ENCODE measurements around the gene SRSF10. TPM values are rescaled to one million over a fixed set of nuclear protein-coding genes. Genes with fewer than 3 reads are reported as not detected.

The SRSF10 gene
- total RNA-seq, 2 donors from 2014 or later: 94.3 to 94.9 TPM

GRCh38 chr1:23915466-23915865 is 64.7 kb downstream of the SRSF10 start:
- TF ChIP-seq POLR2A (IDR thresholded peaks at IDR 0.05) (no peak), CTCF (IDR thresholded peaks at IDR 0.05) (no peak), POLR2AphosphoS5 (IDR thresholded peaks at IDR 0.05) (no peak)
- no peak for DNase-seq (ENCODE audit: low spot score)
- H3K27me3 ChIP-seq (replicated peaks; ENCODE audit: insufficient read depth): no peaks in the 10 kb centered on the region
- no peaks in the 10 kb centered on the region for H3K4me1 ChIP-seq (replicated peaks)
- no peaks in the 10 kb centered on the region for H3K9me3 ChIP-seq
- H3K27ac ChIP-seq: no peak overlapping the region
- no peaks in the 10 kb centered on the region for H3K36me3 ChIP-seq
- no peak overlapping the region for H3K4me3 ChIP-seq
- 96% methylated on average over 5 of the region's 5 CpGs for WGBS
- intact Hi-C loops (cut with DNase I): loop anchor here (5.0 kb wide), 1 partner anchor 143 kb away; no protein-coding TSS in a partner anchor

GRCh38 chr1:23914921-23915320 is 65.2 kb downstream of the SRSF10 start:
- H3K27me3 ChIP-seq (replicated peaks; ENCODE audit: insufficient read depth): no peaks in the 10 kb centered on the region
- no peak overlapping the region for H3K27ac ChIP-seq
- no peaks in the 10 kb centered on the region for H3K9me3 ChIP-seq
- no peaks in the 10 kb centered on the region for H3K4me1 ChIP-seq (replicated peaks)
- H3K4me3 ChIP-seq: no peak overlapping the region
- DNase-seq (ENCODE audit: low spot score): no peak
- no peaks in the 10 kb centered on the region for H3K36me3 ChIP-seq
- intact Hi-C loops (cut with DNase I): loop anchor here (5.0 kb wide), 1 partner anchor 143 kb away; no protein-coding TSS in a partner anchor
- 96% methylated on average over 4 of the region's 4 CpGs for WGBS
- no peak for TF ChIP-seq POLR2AphosphoS5 (IDR thresholded peaks at IDR 0.05)
- no peak for TF ChIP-seq CTCF (IDR thresholded peaks at IDR 0.05)
- no peak for TF ChIP-seq POLR2A (IDR thresholded peaks at IDR 0.05)

MicroRNAs encoded within 50 kb of the gene (microRNA counts, 767-probe panel; counts per million panel counts)
- 0 to 431 counts per million in 2 donors for microRNA hsa-miR-378f

Small RNAs within 50 kb of the gene (microRNA-seq; reads per million reads assigned to microRNA genes)
- gene MIR378F: not detected

Small RNAs within 50 kb of the gene (small RNA-seq; reads per million reads assigned to genes)
- 0 reads per million in 2 donors for gene MIR378F

Other genes with a start within 250 kb of the SRSF10 start
- gene ELOA, start 236.9 kb downstream of the SRSF10 start, total RNA-seq: 10 to 100 TPM; 35.7 to 42.1 TPM
- 10 to 100 TPM; 85.7 to 86.7 TPM for gene PITHD1, start 201.9 kb downstream of the SRSF10 start, total RNA-seq
- 10 to 100 TPM; 53.6 to 57.7 TPM for gene LYPLA2, start 189.2 kb downstream of the SRSF10 start, total RNA-seq
- gene GALE, start 179.6 kb downstream of the SRSF10 start, total RNA-seq: 10 to 100 TPM; 26.3 to 27.3 TPM
- gene HMGCL, start 154.9 kb downstream of the SRSF10 start, total RNA-seq: 10 to 100 TPM; 51.1 to 58.7 TPM
- gene FUCA1, start 112.0 kb downstream of the SRSF10 start, total RNA-seq: 100 to 1,000 TPM in 1 of 2 donors, 10 to 100 TPM in 1; 51.4 to 111 TPM
- not detected for gene CNR2, start 67.0 kb downstream of the SRSF10 start, total RNA-seq
- 100 to 1,000 TPM in 1 of 2 donors, 10 to 100 TPM in 1; 86.6 to 117 TPM for gene PNRC2, start 20.5 kb downstream of the SRSF10 start, total RNA-seq
- 10 to 100 TPM in 1 of 2 donors, 1 to 10 TPM in 1; 3.3 to 28.5 TPM for gene MYOM3, start 131.8 kb upstream of the SRSF10 start, total RNA-seq
- gene IL22RA1, start 162.8 kb upstream of the SRSF10 start, total RNA-seq: 1 to 10 TPM in 1 of 2 donors, under 1 TPM in 1; 0.82 to 1.0 TPM
- 1 to 10 TPM; 6.6 to 9.2 TPM for gene IFNLR1, start 207.0 kb upstream of the SRSF10 start, total RNA-seq